Sigmoid colon (tissue), 7 donors: ENCODE results near the gene PIF1. TPM values are rescaled to one million over a fixed set of nuclear protein-coding genes. Genes with fewer than 3 reads are reported as not detected.
"Not testable (repeated sequence)": the region's sequence is repeated elsewhere in the genome, so short reads cannot be mapped to it uniquely, and the experiment has no call there.

Source experiments
- DNase-seq: peaks from one replicate; pipeline ENCODE4 v3.0.0-alpha.2; 2019
- H3K27ac ChIP-seq, 4 donors: fragments of 200-600 bp; sonication (generic); one replicate each; pipeline ENCODE4 v1.5.1; 2016 to 2019; ENCODE audit warnings: mild to moderate bottlenecking in 1 of 4
- H3K27me3 ChIP-seq, 3 donors: fragments of 200-600 bp; sonication (generic); one replicate each; pipeline ENCODE4 v1.5.1; 2019; ENCODE audit warnings: mild to moderate bottlenecking in 1 of 3
- H3K36me3 ChIP-seq, 4 donors: fragments of 200-600 bp; sonication (generic); one replicate each; pipeline ENCODE4 v1.5.1; 2016 to 2019
- H3K4me1 ChIP-seq, 4 donors: fragments of 200-600 bp; sonication (generic); one replicate each; pipeline ENCODE4 v1.5.1; 2017 to 2019
- H3K4me3 ChIP-seq, 4 donors: fragments of 200-600 bp; sonication (generic); one replicate each; pipeline ENCODE4 v1.5.1; 2017 to 2019; ENCODE audit warnings: mild to moderate bottlenecking in 2 of 4, moderate library complexity in 1 of 4
- H3K9me3 ChIP-seq, 4 donors: fragments of 200-600 bp in 3 of 4; sonication (generic) in 3 of 4; one replicate each; pipeline versions ENCODE4 v1.5.1 to v1.6.1; 2013 to 2019
- EP300 ChIP-seq, 4 donors: sonication (generic); formaldehyde crosslinking; IDR thresholded peaks; one replicate each; pipeline ENCODE4 v1.6.1; 2017; ENCODE audit warnings: antibody characterized with exemption in 4 of 4
- POLR2A ChIP-seq, 2 donors: fragments of 450-650 bp; IDR thresholded peaks; one replicate each; pipeline ENCODE4 v1.6.1; 2016; ENCODE audit warnings: antibody characterized with exemption in 2 of 2, mild to moderate bottlenecking in 2 of 2, moderate library complexity in 2 of 2
- POLR2AphosphoS5 ChIP-seq, 4 donors: sonication (generic); formaldehyde crosslinking; IDR thresholded peaks; one replicate each; pipeline ENCODE4 v1.6.1; 2017; ENCODE audit warnings: antibody characterized with exemption in 4 of 4
- WGBS, 2 donors: extraction: QIAGEN DNeasy Blood & Tissue Kit; methylation state at CpG; one replicate each; pipeline ENCODE4 v1.1.7; 2013; 5-methylcytosine and 5-hydroxymethylcytosine counted together
- intact Hi-C: fragments of 100-400 bp; cut with DNase I; formaldehyde crosslinking; loops from one replicate; pipeline ENCODE4 v1.15.1; 2023
- polyA plus RNA-seq, 3 donors: library from polyadenylated mRNA; stranded (reverse); fragments of 200-250 nt; gene quantifications; one replicate each; pipeline ENCODE4 v1.2.3, GENCODE V29; 2013
- total RNA-seq, 4 donors: library from RNA; depleted of rRNA; stranded (reverse); fragments of >200 nt; gene quantifications; one replicate each; pipeline ENCODE4 v1.1.0, GENCODE V29; 2016
- TF ChIP-seq, protein P1 (sequence below), 4 experiments: fragments of 450-650 bp in 3 of 4; fragments of 200-600 bp in 1 of 4; IDR thresholded peaks; one replicate each; pipeline ENCODE4 v1.5.1; 2016 to 2019; ENCODE audit warnings: antibody characterized with exemption in 4 of 4, mild to moderate bottlenecking in 3 of 4, moderate library complexity in 2 of 4
- donor health status: healthy with polysubstance abuse.
- donor health status: Bipolar disorder and iron deficiency.
- donor health status: healthy.

The PIF1 gene
- total and polyA plus RNA-seq, 7 donors: 0.69 to 12.9 (median 2.4) TPM

DNA sequence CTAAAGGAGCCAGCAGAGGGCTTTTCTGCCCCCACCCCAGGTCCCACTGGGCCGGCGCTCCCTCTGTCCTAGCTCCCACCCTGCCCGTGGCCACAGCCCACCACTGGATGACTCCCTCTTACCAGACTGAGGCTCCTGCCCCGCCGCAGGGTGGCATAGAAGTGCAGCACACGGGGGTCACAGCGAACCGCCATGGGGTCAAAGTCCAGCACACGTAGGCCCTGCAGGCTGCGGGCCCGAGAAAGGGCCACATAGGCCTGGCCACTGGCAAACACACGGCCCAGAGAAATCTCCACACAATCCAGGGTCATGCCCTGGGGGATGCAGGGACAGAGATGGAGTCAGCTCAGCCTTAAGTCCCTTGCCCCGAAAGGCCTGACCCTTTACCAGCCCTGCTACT is 9.0 kb downstream of the PIF1 start:
- Histone ChIP-seq H3K36me3 (no peaks in the 10 kb centered on the region), H3K9me3 (no peaks in the 10 kb centered on the region), H3K4me3 (no peak overlapping the region), H3K27ac (no peak overlapping the region), H3K27me3 (no peaks in the 10 kb centered on the region), H3K4me1 (no peaks in the 10 kb centered on the region)
- TF ChIP-seq EP300 (IDR thresholded peaks at IDR 0.05): no peak
- no peak for TF ChIP-seq POLR2A (IDR thresholded peaks at IDR 0.05)
- TF ChIP-seq, protein P1, sequence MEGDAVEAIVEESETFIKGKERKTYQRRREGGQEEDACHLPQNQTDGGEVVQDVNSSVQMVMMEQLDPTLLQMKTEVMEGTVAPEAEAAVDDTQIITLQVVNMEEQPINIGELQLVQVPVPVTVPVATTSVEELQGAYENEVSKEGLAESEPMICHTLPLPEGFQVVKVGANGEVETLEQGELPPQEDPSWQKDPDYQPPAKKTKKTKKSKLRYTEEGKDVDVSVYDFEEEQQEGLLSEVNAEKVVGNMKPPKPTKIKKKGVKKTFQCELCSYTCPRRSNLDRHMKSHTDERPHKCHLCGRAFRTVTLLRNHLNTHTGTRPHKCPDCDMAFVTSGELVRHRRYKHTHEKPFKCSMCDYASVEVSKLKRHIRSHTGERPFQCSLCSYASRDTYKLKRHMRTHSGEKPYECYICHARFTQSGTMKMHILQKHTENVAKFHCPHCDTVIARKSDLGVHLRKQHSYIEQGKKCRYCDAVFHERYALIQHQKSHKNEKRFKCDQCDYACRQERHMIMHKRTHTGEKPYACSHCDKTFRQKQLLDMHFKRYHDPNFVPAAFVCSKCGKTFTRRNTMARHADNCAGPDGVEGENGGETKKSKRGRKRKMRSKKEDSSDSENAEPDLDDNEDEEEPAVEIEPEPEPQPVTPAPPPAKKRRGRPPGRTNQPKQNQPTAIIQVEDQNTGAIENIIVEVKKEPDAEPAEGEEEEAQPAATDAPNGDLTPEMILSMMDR (IDR thresholded peaks at IDR 0.05): no peak
- no peak for TF ChIP-seq POLR2AphosphoS5 (IDR thresholded peaks at IDR 0.05)
- intact Hi-C loops: no loop called here
- DNase-seq: no peak
- WGBS, 2 donors: 76 to 90% methylated on average over 13 of the region's 13 CpGs

DNA sequence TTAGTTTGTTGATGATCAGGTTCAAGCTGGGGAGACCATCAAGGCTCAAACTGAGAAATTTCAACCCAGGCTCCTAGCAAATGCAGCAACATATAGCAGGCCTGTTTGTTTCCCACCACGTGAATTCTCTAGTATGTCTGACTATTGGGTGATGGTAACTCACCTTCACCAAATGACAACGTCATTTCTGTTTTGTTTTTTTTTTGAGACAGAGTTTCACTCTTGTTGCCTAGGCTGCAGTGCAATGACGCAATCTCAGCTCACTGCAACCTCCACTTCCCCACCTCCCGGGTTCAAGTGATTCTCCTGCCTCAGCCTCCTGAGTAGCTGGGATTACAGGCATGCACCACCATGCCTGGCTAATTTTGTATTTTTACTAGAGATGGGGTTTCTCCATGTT is 10.5 kb downstream of the PIF1 start:
- H3K4me3 ChIP-seq, H3K4me1 ChIP-seq, DNase-seq, H3K27me3 ChIP-seq, H3K9me3 ChIP-seq, intact Hi-C loops, H3K36me3 ChIP-seq, H3K27ac ChIP-seq: not testable (repeated sequence)
- WGBS, 2 donors: 80 to 81% methylated on average over 4 of the region's 4 CpGs

DNA sequence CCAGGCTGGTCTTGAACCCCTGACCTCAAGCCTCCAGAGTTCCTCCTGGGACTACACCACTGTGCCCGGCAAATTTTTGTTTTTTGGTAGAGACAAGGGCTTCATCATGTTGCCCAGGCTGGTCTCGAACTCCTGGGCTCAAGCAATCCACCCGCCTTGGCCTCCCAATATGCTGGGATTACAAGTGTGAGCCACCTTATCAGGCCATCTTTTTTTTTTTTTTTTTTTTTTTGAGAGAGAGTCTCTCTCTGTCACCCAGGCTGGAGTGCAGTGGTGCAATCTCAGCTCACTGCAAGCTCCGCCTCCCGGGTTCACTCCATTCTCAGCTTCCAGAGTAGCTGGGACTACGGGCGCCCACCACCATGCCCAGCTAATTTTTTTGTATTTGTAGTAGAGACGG is 11.2 kb downstream of the PIF1 start:
- 96 to 97% methylated on average over 8 of the region's 8 CpGs for WGBS, 2 donors
- H3K4me3 ChIP-seq, H3K27me3 ChIP-seq, intact Hi-C loops, H3K27ac ChIP-seq, DNase-seq, H3K9me3 ChIP-seq, H3K36me3 ChIP-seq: not testable (repeated sequence)
- H3K4me1 ChIP-seq: peaks cover 0 to 14% (median 13%) of the 10 kb centered on the region in 4 donors

DNA sequence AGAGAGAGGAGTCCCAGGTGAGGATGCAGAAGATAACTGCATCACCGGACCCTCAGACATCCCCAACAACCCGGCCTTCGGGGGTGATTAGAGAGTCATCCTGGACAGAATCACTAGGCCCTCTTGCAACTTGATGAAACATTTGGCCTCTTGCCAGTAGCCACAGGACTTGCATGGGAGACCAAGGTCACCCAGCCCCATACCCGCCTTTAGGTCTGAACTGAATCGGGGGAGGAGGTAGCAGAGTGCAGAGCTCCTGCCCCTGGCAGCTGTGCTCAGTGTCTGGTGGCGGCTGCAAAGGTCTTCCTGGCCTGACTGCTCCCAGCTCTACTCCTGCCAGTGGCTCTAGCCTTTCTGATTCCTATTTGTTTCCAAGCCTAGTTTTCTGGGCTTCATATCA is 12.4 kb downstream of the PIF1 start:
- no peak overlapping the region for H3K27ac ChIP-seq

DNA sequence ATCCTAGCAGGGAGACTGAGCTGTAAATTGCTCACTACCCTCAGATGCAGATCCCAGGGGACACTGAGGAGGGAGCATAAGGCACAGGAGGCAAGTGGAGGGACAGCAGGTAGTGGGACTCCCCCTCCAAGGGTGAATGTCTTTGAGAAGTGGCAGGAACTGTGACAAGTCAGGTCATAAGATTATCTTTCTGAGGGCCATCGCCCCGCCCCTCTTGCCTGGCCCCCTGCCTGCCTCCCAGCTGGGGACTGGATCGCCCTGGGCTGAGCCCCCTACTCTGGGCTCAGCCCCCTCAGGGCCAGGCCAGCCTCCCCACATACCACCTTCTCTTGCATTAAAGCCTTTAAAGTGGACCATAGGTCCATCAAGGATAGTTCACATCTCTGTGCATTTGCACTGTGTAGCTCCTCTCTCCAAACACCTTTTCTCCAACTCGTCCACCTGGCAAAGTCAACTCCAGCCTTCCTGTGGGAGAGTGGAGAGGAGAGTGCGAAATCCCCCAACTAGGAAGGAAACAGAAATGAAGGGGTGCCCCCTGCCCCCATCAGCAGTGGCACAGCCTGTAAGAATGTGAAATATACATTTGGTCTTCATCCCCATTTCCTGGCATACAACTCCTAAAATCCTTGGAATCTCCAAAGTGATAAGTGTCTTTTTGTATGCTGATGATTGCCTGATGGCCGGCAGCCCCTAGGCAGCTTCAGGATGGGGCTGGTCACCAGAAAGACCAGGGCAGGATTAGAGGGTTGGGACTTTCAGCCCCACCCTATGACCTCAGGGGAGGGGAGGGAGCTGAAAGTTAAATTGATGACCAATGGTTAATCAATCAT is 14.7 kb downstream of the PIF1 start:
- Histone ChIP-seq H3K9me3 (no peaks in the 10 kb centered on the region), H3K4me1 (peaks cover 0 to 48% (median 43%) of the 10 kb centered on the region in 4 donors), H3K27me3 (no peaks in the 10 kb centered on the region), H3K27ac (peak overlapping the region; percentile 89 to 91 (median 90)), H3K36me3 (no peaks in the 10 kb centered on the region), H3K4me3 (no peak overlapping the region)
- no peak for DNase-seq
- 76 to 84% methylated on average over 6 of the region's 6 CpGs for WGBS, 2 donors
- intact Hi-C loops: loop anchor here (1.0 kb wide), 1 partner anchor 79 kb away; no protein-coding TSS in a partner anchor
- no peak for TF ChIP-seq POLR2A (IDR thresholded peaks at IDR 0.05)
- TF ChIP-seq, protein P1 (IDR thresholded peaks at IDR 0.05): no peak
- no peak for TF ChIP-seq EP300 (IDR thresholded peaks at IDR 0.05)
- no peak for TF ChIP-seq POLR2AphosphoS5 (IDR thresholded peaks at IDR 0.05)

More for the DNA sequence above, 12.4 kb downstream of the PIF1 start:
- no peaks in the 10 kb centered on the region for H3K27me3 ChIP-seq
- TF ChIP-seq EP300 (IDR thresholded peaks at IDR 0.05) (no peak), POLR2A (IDR thresholded peaks at IDR 0.05) (no peak), POLR2AphosphoS5 (IDR thresholded peaks at IDR 0.05) (no peak)
- TF ChIP-seq, protein P1 (IDR thresholded peaks at IDR 0.05): no peak
- no peak overlapping the region for H3K4me3 ChIP-seq
- no peaks in the 10 kb centered on the region for H3K36me3 ChIP-seq
- no peak for DNase-seq
- peaks cover 0 to 26% (median 22%) of the 10 kb centered on the region in 4 donors for H3K4me1 ChIP-seq
- WGBS, 2 donors: 82 to 86% methylated on average over 6 of the region's 6 CpGs
- intact Hi-C loops: no loop called here
- H3K9me3 ChIP-seq: no peaks in the 10 kb centered on the region
